Measurements from ENCODE around the gene DOCK2.

The DOCK2 gene

DNA sequence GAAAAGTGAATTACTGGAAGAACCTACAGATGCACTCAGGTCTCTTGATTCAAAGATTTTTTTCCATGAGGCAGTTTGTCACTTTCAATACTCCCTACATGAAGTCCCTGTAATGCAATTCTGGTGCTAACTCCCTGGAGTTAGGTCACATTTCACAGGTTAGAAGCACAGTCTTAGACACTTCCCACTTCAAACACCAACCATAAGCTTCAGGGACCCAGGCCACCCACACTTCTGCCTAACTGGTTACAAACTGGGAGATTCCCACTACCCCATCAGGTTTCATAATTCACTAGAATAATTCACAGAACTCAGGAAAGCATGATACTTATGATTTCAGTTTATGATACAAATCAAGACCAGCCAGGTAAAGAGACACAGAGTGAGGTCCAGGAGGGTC, 439.7 kb downstream of the DOCK2 start:
- Histone ChIP-seq H3K9me3 (replicated peaks; ENCODE audit: insufficient read depth, low read length) (no peaks in the 10 kb centered on the region), H4K20me1 (ENCODE audit: insufficient read depth, low read length) (no peaks in the 10 kb centered on the region), H3K4me2 (ENCODE audit: low read depth, low read length) (no peak overlapping the region), H3K9ac (ENCODE audit: low read length) (no peak overlapping the region), H3K79me2 (ENCODE audit: low read length) (no peaks in the 10 kb centered on the region), H3K36me3 (replicated peaks; ENCODE audit: insufficient read depth, low read length) (no peaks in the 10 kb centered on the region; the same call in none of the 2 replicates), H3K4me3 (ENCODE audit: low read length) (no peak overlapping the region), H2AFZ (ENCODE audit: low read length) (no peak overlapping the region), H3K4me1 (ENCODE audit: low read length) (no peaks in the 10 kb centered on the region), H3K27me3 (replicated peaks; ENCODE audit: insufficient read depth, low read length) (no peaks in the 10 kb centered on the region), H3F3A (ENCODE audit: insufficient read depth, low read length) (no peaks in the 10 kb centered on the region), H3K9me2 (replicated peaks; ENCODE audit: insufficient read depth, low read length) (no peaks in the 10 kb centered on the region), H3K27ac (ENCODE audit: low read length) (no peak overlapping the region)
- no peak for TF ChIP-seq EZH2phosphoT487 (IDR thresholded peaks at IDR 0.05; ENCODE audit: low read length)
- DNase-seq, result no peak

DNA sequence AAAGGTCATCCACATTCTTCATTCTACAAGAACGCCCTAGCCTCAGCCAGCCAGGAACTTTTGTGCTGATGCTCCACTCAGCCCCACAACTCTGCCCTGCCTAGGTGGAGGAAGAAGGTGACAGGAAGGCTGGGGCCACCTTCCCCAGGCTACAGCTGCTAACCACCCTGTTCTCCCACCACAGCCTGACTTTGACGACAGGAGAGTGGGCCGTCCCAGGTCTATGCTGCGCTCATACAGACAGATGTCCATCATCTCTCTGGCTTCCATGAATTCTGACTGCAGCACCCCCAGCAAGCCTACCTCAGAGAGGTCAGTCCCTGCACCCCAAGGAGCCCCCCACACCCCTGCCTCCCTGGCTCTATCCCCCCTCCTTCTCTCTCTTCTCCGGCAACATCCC, 440.5 kb downstream of the DOCK2 start:
- H3K4me3 ChIP-seq (ENCODE audit: low read length), result no peak overlapping the region
- no peaks in the 10 kb centered on the region for H3K4me1 ChIP-seq (ENCODE audit: low read length)
- no peak overlapping the region for H3K4me2 ChIP-seq (ENCODE audit: low read depth, low read length)
- TF ChIP-seq EZH2phosphoT487 (IDR thresholded peaks at IDR 0.05; ENCODE audit: low read length) (no peak), EZH2 (optimal IDR thresholded peaks at IDR 0.05; ENCODE audit: low read depth, low read length) (no peak)
- TF ChIP-seq, protein P1, sequence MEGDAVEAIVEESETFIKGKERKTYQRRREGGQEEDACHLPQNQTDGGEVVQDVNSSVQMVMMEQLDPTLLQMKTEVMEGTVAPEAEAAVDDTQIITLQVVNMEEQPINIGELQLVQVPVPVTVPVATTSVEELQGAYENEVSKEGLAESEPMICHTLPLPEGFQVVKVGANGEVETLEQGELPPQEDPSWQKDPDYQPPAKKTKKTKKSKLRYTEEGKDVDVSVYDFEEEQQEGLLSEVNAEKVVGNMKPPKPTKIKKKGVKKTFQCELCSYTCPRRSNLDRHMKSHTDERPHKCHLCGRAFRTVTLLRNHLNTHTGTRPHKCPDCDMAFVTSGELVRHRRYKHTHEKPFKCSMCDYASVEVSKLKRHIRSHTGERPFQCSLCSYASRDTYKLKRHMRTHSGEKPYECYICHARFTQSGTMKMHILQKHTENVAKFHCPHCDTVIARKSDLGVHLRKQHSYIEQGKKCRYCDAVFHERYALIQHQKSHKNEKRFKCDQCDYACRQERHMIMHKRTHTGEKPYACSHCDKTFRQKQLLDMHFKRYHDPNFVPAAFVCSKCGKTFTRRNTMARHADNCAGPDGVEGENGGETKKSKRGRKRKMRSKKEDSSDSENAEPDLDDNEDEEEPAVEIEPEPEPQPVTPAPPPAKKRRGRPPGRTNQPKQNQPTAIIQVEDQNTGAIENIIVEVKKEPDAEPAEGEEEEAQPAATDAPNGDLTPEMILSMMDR (IDR thresholded peaks at IDR 0.05; ENCODE audit: low read length), result no peak
- H3K9me2 ChIP-seq (replicated peaks; ENCODE audit: insufficient read depth, low read length), result no peaks in the 10 kb centered on the region
- H4K20me1 ChIP-seq (ENCODE audit: insufficient read depth, low read length), result no peaks in the 10 kb centered on the region
- no peaks in the 10 kb centered on the region; the same call in none of the 2 replicates for H3K36me3 ChIP-seq (replicated peaks; ENCODE audit: insufficient read depth, low read length)
- H3K9ac ChIP-seq (ENCODE audit: low read length), result no peak overlapping the region
- no peaks in the 10 kb centered on the region for H3F3A ChIP-seq (ENCODE audit: insufficient read depth, low read length)
- no peaks in the 10 kb centered on the region for H3K79me2 ChIP-seq (ENCODE audit: low read length)
- H3K27me3 ChIP-seq (replicated peaks; ENCODE audit: insufficient read depth, low read length), result no peaks in the 10 kb centered on the region
- H2AFZ ChIP-seq (ENCODE audit: low read length), result no peak overlapping the region
- no peak overlapping the region for H3K27ac ChIP-seq (ENCODE audit: low read length)
- H3K9me3 ChIP-seq (replicated peaks; ENCODE audit: insufficient read depth, low read length), result no peaks in the 10 kb centered on the region
- DNase-seq, result no peak

DNA sequence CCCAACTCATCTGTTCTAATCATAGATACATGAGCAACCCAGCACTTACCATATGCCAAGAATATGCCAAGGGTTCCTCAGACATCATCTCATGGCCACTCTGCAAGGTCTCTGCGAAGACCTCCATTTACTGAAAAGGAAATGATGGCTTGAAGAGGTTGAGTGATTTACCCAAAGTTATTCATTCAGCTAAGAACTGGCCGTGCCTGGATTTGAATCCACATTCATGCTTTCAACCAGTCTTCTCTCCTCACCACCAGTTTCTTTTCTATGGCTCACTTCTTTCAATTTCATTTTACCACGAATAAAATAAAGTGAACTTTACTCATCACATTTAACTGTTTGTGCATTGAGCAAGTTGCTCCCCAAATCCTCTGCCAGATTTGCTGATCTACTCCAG, 441.4 kb downstream of the DOCK2 start:
- no peaks in the 10 kb centered on the region for H3K9me2 ChIP-seq (replicated peaks; ENCODE audit: insufficient read depth, low read length)
- H2AFZ ChIP-seq (ENCODE audit: low read length), result no peak overlapping the region
- H3F3A ChIP-seq (ENCODE audit: insufficient read depth, low read length), result no peaks in the 10 kb centered on the region
- no peaks in the 10 kb centered on the region for H4K20me1 ChIP-seq (ENCODE audit: insufficient read depth, low read length)
- no peaks in the 10 kb centered on the region for H3K9me3 ChIP-seq (replicated peaks; ENCODE audit: insufficient read depth, low read length)
- no peaks in the 10 kb centered on the region for H3K79me2 ChIP-seq (ENCODE audit: low read length)
- H3K4me1 ChIP-seq (ENCODE audit: low read length), result no peaks in the 10 kb centered on the region
- no peak overlapping the region for H3K27ac ChIP-seq (ENCODE audit: low read length)
- H3K27me3 ChIP-seq (replicated peaks; ENCODE audit: insufficient read depth, low read length), result no peaks in the 10 kb centered on the region
- H3K4me2 ChIP-seq (ENCODE audit: low read depth, low read length), result no peak overlapping the region
- no peak overlapping the region for H3K4me3 ChIP-seq (ENCODE audit: low read length)
- TF ChIP-seq, protein P1 (IDR thresholded peaks at IDR 0.05; ENCODE audit: low read length), result no peak
- TF ChIP-seq EZH2phosphoT487 (IDR thresholded peaks at IDR 0.05; ENCODE audit: low read length) (no peak), EZH2 (optimal IDR thresholded peaks at IDR 0.05; ENCODE audit: low read depth, low read length) (no peak)
- H3K36me3 ChIP-seq (replicated peaks; ENCODE audit: insufficient read depth, low read length), result no peaks in the 10 kb centered on the region; the same call in none of the 2 replicates
- DNase-seq, result no peak
- H3K9ac ChIP-seq (ENCODE audit: low read length), result no peak overlapping the region

DNA sequence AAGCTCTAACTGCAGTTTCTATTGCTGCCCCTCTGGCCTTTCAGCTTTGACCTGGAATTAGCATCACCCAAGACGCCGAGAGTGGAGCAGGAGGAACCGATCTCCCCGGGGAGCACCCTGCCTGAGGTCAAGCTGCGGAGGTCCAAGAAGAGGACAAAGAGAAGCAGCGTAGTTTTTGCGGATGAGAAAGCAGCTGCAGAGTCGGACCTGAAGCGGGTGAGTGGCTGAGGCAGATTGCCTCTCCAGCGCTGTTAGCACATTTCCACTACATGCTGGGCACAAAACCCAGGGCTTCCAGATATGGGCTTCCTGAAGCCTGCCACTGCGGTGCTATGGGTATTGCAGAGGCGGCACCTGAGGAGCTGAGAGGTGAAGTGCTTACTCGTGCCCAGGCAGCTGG, 441.9 kb downstream of the DOCK2 start:
- no peak for DNase-seq

More for the DNA sequence above, 441.9 kb downstream of the DOCK2 start:
- no peak overlapping the region for H3K9ac ChIP-seq (ENCODE audit: low read length)
- TF ChIP-seq, protein P1 (IDR thresholded peaks at IDR 0.05; ENCODE audit: low read length), result no peak
- no peak for TF ChIP-seq EZH2 (optimal IDR thresholded peaks at IDR 0.05; ENCODE audit: low read depth, low read length)
- no peak for TF ChIP-seq EZH2phosphoT487 (IDR thresholded peaks at IDR 0.05; ENCODE audit: low read length)
- H3K4me3 ChIP-seq (ENCODE audit: low read length), result no peak overlapping the region
- no peaks in the 10 kb centered on the region for H3K27me3 ChIP-seq (replicated peaks; ENCODE audit: insufficient read depth, low read length)
- no peaks in the 10 kb centered on the region for H3K9me3 ChIP-seq (replicated peaks; ENCODE audit: insufficient read depth, low read length)
- H3K4me2 ChIP-seq (ENCODE audit: low read depth, low read length), result no peak overlapping the region
- no peak overlapping the region for H3K27ac ChIP-seq (ENCODE audit: low read length)
- H4K20me1 ChIP-seq (ENCODE audit: insufficient read depth, low read length), result no peaks in the 10 kb centered on the region
- H2AFZ ChIP-seq (ENCODE audit: low read length), result no peak overlapping the region
- no peaks in the 10 kb centered on the region for H3K79me2 ChIP-seq (ENCODE audit: low read length)
- no peaks in the 10 kb centered on the region for H3K9me2 ChIP-seq (replicated peaks; ENCODE audit: insufficient read depth, low read length)
- no peaks in the 10 kb centered on the region; the same call in none of the 2 replicates for H3K36me3 ChIP-seq (replicated peaks; ENCODE audit: insufficient read depth, low read length)
- H3F3A ChIP-seq (ENCODE audit: insufficient read depth, low read length), result no peaks in the 10 kb centered on the region
- H3K4me1 ChIP-seq (ENCODE audit: low read length), result no peaks in the 10 kb centered on the region

All from MM.1S (cell line).